Liver (tissue), 9 donors: ENCODE measurements around the gene BMP8A. TPM values are rescaled to one million over a fixed set of nuclear protein-coding genes. Genes with fewer than 3 reads are reported as not detected.

ENCODE experiments used
- DNase-seq: peaks from one replicate; pipeline ENCODE4 v3.0.0-alpha.2; 2017; ENCODE audit warnings: low spot score
- H3K27ac ChIP-seq, 2 donors: one replicate each; pipeline ENCODE4 v1.7.0; 2013; ENCODE audit warnings: inconsistent platforms in 2 of 2, low read length in 2 of 2, control low read depth in 1 of 2, low read depth in 1 of 2, mild to moderate bottlenecking in 1 of 2
- H3K27me3 ChIP-seq, 4 donors: one replicate each; pipeline versions ENCODE4 v1.6.1 to v1.7.0; 2013; ENCODE audit warnings: low read length in 3 of 4, inconsistent platforms in 1 of 4, mild to moderate bottlenecking in 1 of 4, moderate library complexity in 1 of 4; ENCODE audit not compliant: control insufficient read depth in 4 of 4, insufficient read depth in 4 of 4
- H3K36me3 ChIP-seq, 4 donors: one replicate each; pipeline versions ENCODE4 v1.6.1 to v1.7.0; 2013; ENCODE audit warnings: low read length in 3 of 4, mild to moderate bottlenecking in 3 of 4, low read depth in 1 of 4, moderate library complexity in 1 of 4; ENCODE audit not compliant: control insufficient read depth in 4 of 4, insufficient read depth in 3 of 4
- H3K4me1 ChIP-seq, 4 donors: one replicate each; pipeline versions ENCODE4 v1.6.1 to v1.7.0; 2013; ENCODE audit warnings: low read length in 3 of 4, mild to moderate bottlenecking in 3 of 4, moderate library complexity in 1 of 4; ENCODE audit not compliant: control insufficient read depth in 4 of 4, insufficient read depth in 4 of 4
- H3K4me3 ChIP-seq, 3 donors: one replicate each; pipeline versions ENCODE4 v1.6.1 to v1.7.0; 2013; ENCODE audit warnings: low read length in 3 of 3, control low read depth in 1 of 3, low read depth in 1 of 3, mild to moderate bottlenecking in 1 of 3
- H3K9ac ChIP-seq, 2 donors: one replicate each; pipeline ENCODE4 v1.7.0; 2013; ENCODE audit warnings: low read length in 2 of 2, mild to moderate bottlenecking in 2 of 2, moderate library complexity in 2 of 2, control low read depth in 1 of 2, low read depth in 1 of 2
- H3K9me3 ChIP-seq, 4 donors: one replicate each; pipeline versions ENCODE4 v1.6.1 to v1.7.0; 2013; ENCODE audit warnings: low read length in 3 of 4; ENCODE audit not compliant: control insufficient read depth in 4 of 4
- ATF3 ChIP-seq: IDR thresholded peaks from 2 replicates; pipeline ENCODE4 v1.6.1; 2016; ENCODE audit warnings: antibody characterized with exemption
- CTCF ChIP-seq: fragments of 150-350 bp; IDR thresholded peaks from 2 replicates; pipeline ENCODE4 v1.5.1; 2017; ENCODE audit warnings: improper control_type of control experiment, low read depth, low read length; ENCODE audit not compliant: missing input control
- EGR1 ChIP-seq, 2 donors: IDR thresholded peaks; 2 replicates each; pipeline ENCODE4 v1.6.1; 2016 to 2018; ENCODE audit warnings: antibody characterized with exemption in 2 of 2, low read depth in 2 of 2
- FOXA1 ChIP-seq: IDR thresholded peaks from 2 replicates; pipeline ENCODE4 v1.6.1; 2016; ENCODE audit warnings: antibody characterized with exemption
- FOXA2 ChIP-seq: IDR thresholded peaks from 2 replicates; pipeline ENCODE4 v1.6.1; 2016; ENCODE audit warnings: antibody characterized with exemption
- GABPA ChIP-seq, 2 donors: IDR thresholded peaks in 1 of 2; conservative IDR thresholded peaks in 1 of 2; 2 replicates each; pipeline ENCODE4 v1.6.1; 2016; ENCODE audit warnings: antibody characterized with exemption in 2 of 2, mild to moderate bottlenecking in 1 of 2, moderate library complexity in 1 of 2
- HNF4A ChIP-seq, 2 donors: conservative IDR thresholded peaks; 2 replicates each; pipeline ENCODE4 v1.6.1; 2016; ENCODE audit warnings: antibody characterized with exemption in 2 of 2, mild to moderate bottlenecking in 2 of 2
- HNF4G ChIP-seq: IDR thresholded peaks from 2 replicates; pipeline ENCODE4 v1.6.1; 2016; ENCODE audit warnings: antibody characterized with exemption
- JUND ChIP-seq, 2 donors: IDR thresholded peaks; 2 replicates each; pipeline ENCODE4 v1.6.1; 2016; ENCODE audit warnings: antibody characterized with exemption in 2 of 2
- MAX ChIP-seq: IDR thresholded peaks from 2 replicates; pipeline ENCODE4 v1.6.1; 2016; ENCODE audit warnings: antibody characterized with exemption
- NR2F2 ChIP-seq: IDR thresholded peaks from 2 replicates; pipeline ENCODE4 v1.6.1; 2016; ENCODE audit warnings: antibody characterized with exemption
- RAD21 ChIP-seq, 2 donors: IDR thresholded peaks; 2 replicates each; pipeline ENCODE4 v1.6.1; 2016; ENCODE audit warnings: antibody characterized with exemption in 2 of 2, mild to moderate bottlenecking in 2 of 2
- REST ChIP-seq: IDR thresholded peaks from 2 replicates; pipeline ENCODE4 v1.6.1; 2016; ENCODE audit warnings: antibody characterized with exemption, mild to moderate bottlenecking
- RXRA ChIP-seq, 2 donors: IDR thresholded peaks; 2 replicates each; pipeline ENCODE4 v1.6.1; 2017 to 2018; ENCODE audit warnings: antibody characterized with exemption in 2 of 2, mild to moderate bottlenecking in 1 of 2
- SP1 ChIP-seq: IDR thresholded peaks from 2 replicates; pipeline ENCODE4 v1.6.1; 2018; ENCODE audit warnings: antibody characterized with exemption, mild to moderate bottlenecking
- TAF1 ChIP-seq: conservative IDR thresholded peaks from 2 replicates; pipeline ENCODE4 v1.6.1; 2016; ENCODE audit warnings: antibody characterized with exemption, mild to moderate bottlenecking
- YY1 ChIP-seq: IDR thresholded peaks from 2 replicates; pipeline ENCODE4 v1.6.1; 2016; ENCODE audit warnings: antibody characterized with exemption, mild to moderate bottlenecking
- whole genome bisulfite sequencing: extraction: QIAGEN DNeasy Blood & Tissue Kit; methylation state at CpG from one replicate; pipeline ENCODE4 v1.1.7; 2013; 5-methylcytosine and 5-hydroxymethylcytosine counted together
- polyA plus RNA-seq, 2 donors: library from polyadenylated mRNA; stranded (reverse) in 1 of 2; unstranded in 1 of 2; fragments of 200-250 nt in 1 of 2; fragments of >200 nt in 1 of 2; fragmentation: Nextera tagmentation in 1 of 2; extraction: Ambion mirVana in 1 of 2; gene quantifications; one replicate each; pipeline versions ENCODE4 v1.2.1 to v1.2.3, GENCODE V29; 2013 to 2015
- total RNA-seq, 2 donors: library from RNA; depleted of rRNA; stranded (reverse); fragments of >200 nt; gene quantifications; one replicate each; pipeline ENCODE4 v1.2.3, GENCODE V29; 2014
- TF ChIP-seq, protein P1 (sequence below): IDR thresholded peaks from 2 replicates; pipeline ENCODE4 v1.6.1; 2016; ENCODE audit warnings: antibody characterized with exemption
- donor health status: healthy.
- donor health status: healthy.
- donor health status: healthy.
- donor health status: healthy.
- donor health status: healthy.

The BMP8A gene
- total and polyA plus RNA-seq, 4 donors, result not detected

GRCh38 chr1:39563669-39564068 is 72.2 kb downstream of the BMP8A start:
- no peak overlapping the region for H3K27ac ChIP-seq
- peaks cover 3 to 29% (median 24%) of the 10 kb centered on the region in 4 donors for H3K4me1 ChIP-seq
- H3K9me3 ChIP-seq, result no peaks in the 10 kb centered on the region
- no peaks in the 10 kb centered on the region for H3K27me3 ChIP-seq
- TF ChIP-seq TAF1 (no peak), EGR1 (IDR thresholded peaks at IDR 0.05; ENCODE audit: low read depth in 2 of 2) (no peak), REST (no peak), FOXA2 (no peak), ATF3 (no peak), SP1 (no peak), RAD21 (IDR thresholded peaks at IDR 0.05) (no peak), YY1 (no peak), FOXA1 (no peak), CTCF (no peak), NR2F2 (no peak), HNF4A (conservative IDR thresholded peaks at IDR 0.05) (no peak), GABPA (IDR thresholded peaks at IDR 0.05 in 1 of 2, conservative IDR thresholded peaks at IDR 0.05 in 1 of 2) (no peak), HNF4G (no peak), JUND (IDR thresholded peaks at IDR 0.05) (no peak), MAX (no peak), RXRA (IDR thresholded peaks at IDR 0.05) (no peak)
- TF ChIP-seq, protein P1, sequence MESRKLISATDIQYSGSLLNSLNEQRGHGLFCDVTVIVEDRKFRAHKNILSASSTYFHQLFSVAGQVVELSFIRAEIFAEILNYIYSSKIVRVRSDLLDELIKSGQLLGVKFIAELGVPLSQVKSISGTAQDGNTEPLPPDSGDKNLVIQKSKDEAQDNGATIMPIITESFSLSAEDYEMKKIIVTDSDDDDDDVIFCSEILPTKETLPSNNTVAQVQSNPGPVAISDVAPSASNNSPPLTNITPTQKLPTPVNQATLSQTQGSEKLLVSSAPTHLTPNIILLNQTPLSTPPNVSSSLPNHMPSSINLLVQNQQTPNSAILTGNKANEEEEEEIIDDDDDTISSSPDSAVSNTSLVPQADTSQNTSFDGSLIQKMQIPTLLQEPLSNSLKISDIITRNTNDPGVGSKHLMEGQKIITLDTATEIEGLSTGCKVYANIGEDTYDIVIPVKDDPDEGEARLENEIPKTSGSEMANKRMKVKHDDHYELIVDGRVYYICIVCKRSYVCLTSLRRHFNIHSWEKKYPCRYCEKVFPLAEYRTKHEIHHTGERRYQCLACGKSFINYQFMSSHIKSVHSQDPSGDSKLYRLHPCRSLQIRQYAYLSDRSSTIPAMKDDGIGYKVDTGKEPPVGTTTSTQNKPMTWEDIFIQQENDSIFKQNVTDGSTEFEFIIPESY, result no peak
- H3K36me3 ChIP-seq, result peaks cover 30 to 86% (median 74%) of the 10 kb centered on the region in 4 donors
- no peak overlapping the region for H3K4me3 ChIP-seq
- H3K9ac ChIP-seq, result no peak overlapping the region
- WGBS, result 92% methylated on average over 15 of the region's 15 CpGs
- DNase-seq, result no peak
